ENCODE measurements around the gene ZC3H12D. TPM values are rescaled to one million over a fixed set of nuclear protein-coding genes. Genes with fewer than 3 reads are reported as not detected.

Gene ZC3H12D
- total and polyA plus RNA-seq, 2 of the 8 experiments (the other 6 are each of a cell fraction or from before 2014, with no cell fraction given) = 0.05 to 0.07 TPM

- TF ChIP-seq CREB1 (IDR thresholded peaks at IDR 0.05) = no peak
- TF ChIP-seq HDAC2 (IDR thresholded peaks at IDR 0.05; ENCODE audit: borderline replicate concordance in 1 of 2, low read depth in 2 of 2, low read length in 2 of 2) = no peak
- no peak for TF ChIP-seq ZNF274 (IDR thresholded peaks at IDR 0.05; ENCODE audit: borderline replicate concordance, extremely low read depth, low read length)
- no peak for TF ChIP-seq CTBP2 (IDR thresholded peaks at IDR 0.05; ENCODE audit: borderline replicate concordance, insufficient read depth, insufficient read length, low read length)
- TF ChIP-seq CHD7 (IDR thresholded peaks at IDR 0.05; ENCODE audit: insufficient replicate concordance, low read length) = no peak
- no peak for TF ChIP-seq CHD1 (IDR thresholded peaks at IDR 0.05; ENCODE audit: low read depth, low read length)
Observed at GRCh38 chr6:149473080-149474052, 11.4 kb downstream of the ZC3H12D start (continued).
